Right lobe of liver (tissue), 6 donors: ENCODE results near the gene ITPKB. TPM values are rescaled to one million over a fixed set of nuclear protein-coding genes. Genes with fewer than 3 reads are reported as not detected.

Source experiments
- ATAC-seq, 4 donors: fragments of 200-7000 bp; cut with Tn5 transposase; one replicate each; pipeline ENCODE4 v1.9.1; 2020; ENCODE audit warnings: mild to moderate bottlenecking in 4 of 4, moderate library complexity in 4 of 4
- DNase-seq, 3 donors: peaks; one replicate each; pipeline ENCODE4 v3.0.0-alpha.2; 2020
- H3K27ac ChIP-seq, 3 donors: fragments of 200-600 bp; one replicate each; pipeline ENCODE4 v1.8.0; 2022
- H3K27me3 ChIP-seq, 2 donors: fragments of 200-600 bp; one replicate each; pipeline ENCODE4 v1.8.0; 2022
- H3K36me3 ChIP-seq, 4 donors: fragments of 200-600 bp; sonication (generic) in 1 of 4; one replicate each; pipeline versions ENCODE4 v1.5.1 to v1.8.0; 2017 to 2022; ENCODE audit warnings: control low read depth in 1 of 4
- H3K4me1 ChIP-seq, 4 donors: fragments of 200-600 bp; sonication (generic) in 1 of 4; one replicate each; pipeline versions ENCODE4 v1.5.1 to v1.8.0; 2017 to 2022; ENCODE audit warnings: control low read depth in 1 of 4
- H3K4me3 ChIP-seq, 3 donors: fragments of 200-600 bp; one replicate each; pipeline ENCODE4 v1.8.0; 2022
- H3K9me3 ChIP-seq, 4 donors: fragments of 200-600 bp; sonication (generic) in 1 of 4; one replicate each; pipeline versions ENCODE4 v1.5.1 to v1.8.0; 2017 to 2022; ENCODE audit warnings: control low read depth in 1 of 4
- POLR2A ChIP-seq: fragments of 450-650 bp; IDR thresholded peaks from one replicate; pipeline ENCODE4 v1.6.1; 2017; ENCODE audit warnings: antibody characterized with exemption, mild to moderate bottlenecking
- WGBS: methylation state at CpG from one replicate; pipeline ENCODE4 v1.1.6; 2018; ENCODE audit warnings: low coverage, low lambda C conversion rate; ENCODE audit not compliant: insufficient coverage; ENCODE audit errors: missing lambda C conversion rate; 5-methylcytosine and 5-hydroxymethylcytosine counted together
- intact Hi-C, 2 donors: fragments of 100-400 bp; cut with DNase I; formaldehyde crosslinking; loops; one replicate each; pipeline versions ENCODE4 v1.11.2 to v1.14.1; 2022
- small RNA-seq, 2 experiments: library from RNA; depleted of rRNA; stranded (forward); fragments of <200 nt; gene quantifications; one replicate each; pipeline ENCODE3, GENCODE V24; 2016
- total RNA-seq, 6 experiments: library from RNA; depleted of rRNA in 2 of 6; stranded (reverse); fragments of >200 nt in 2 of 6; fragmentation: NEBNext Ultra II Directional in 3 of 6; extraction: Animal tissue kit (Norgen Biotek cat#: 25700) in 3 of 6; gene quantifications; one replicate each; pipeline versions ENCODE4 v1.1.0 to v1.2.4, GENCODE V29; 2016 to 2023
- TF ChIP-seq, protein P1 (sequence below), 4 donors: fragments of 200-600 bp in 3 of 4; fragments of 450-650 bp in 1 of 4; IDR thresholded peaks; one replicate each; pipeline versions ENCODE4 v1.5.1 to v1.8.0; 2016 to 2022; ENCODE audit warnings: antibody characterized with exemption in 4 of 4, mild to moderate bottlenecking in 2 of 4
- donor health status: DM: no; HTN: yes; CAD: no.
- donor health status: DM: no; HTN: no; CAD: no.
- donor health status: DM: no; HTN: no; CAD: no.
- donor health status: DM: no; HTN: yes; CAD: no.
- donor health status: DM: no; HTN: yes; CAD: no.

The ITPKB gene
- total RNA-seq, 6 experiments from 2014 or later: 2.1 to 4.1 (median 3.4) TPM

DNA sequence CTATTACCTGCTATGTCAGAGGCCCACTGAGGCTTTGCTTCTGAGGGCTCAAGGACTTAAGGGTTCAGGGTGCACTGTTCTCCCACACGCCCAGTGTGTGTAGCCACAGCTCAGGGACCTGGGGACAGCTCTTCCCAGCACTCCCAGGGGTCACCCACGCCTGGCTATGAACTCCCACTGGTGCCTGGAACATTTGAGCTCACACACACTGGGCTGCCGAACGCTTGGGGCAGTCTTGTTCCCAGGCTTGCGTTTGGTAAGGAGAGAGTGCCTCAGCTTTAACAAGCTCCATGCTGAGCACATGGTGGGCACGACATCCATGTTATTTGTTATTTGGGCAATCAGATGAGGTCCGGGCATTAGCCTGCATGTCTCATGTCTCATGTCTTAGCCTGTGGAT lies 153.0 kb downstream of the ITPKB start:
- H3K27me3 ChIP-seq: no peaks in the 10 kb centered on the region
- DNase-seq (no peak), ATAC-seq (no peak)
- H3K4me3 ChIP-seq: no peak overlapping the region
- TF ChIP-seq, protein P1, sequence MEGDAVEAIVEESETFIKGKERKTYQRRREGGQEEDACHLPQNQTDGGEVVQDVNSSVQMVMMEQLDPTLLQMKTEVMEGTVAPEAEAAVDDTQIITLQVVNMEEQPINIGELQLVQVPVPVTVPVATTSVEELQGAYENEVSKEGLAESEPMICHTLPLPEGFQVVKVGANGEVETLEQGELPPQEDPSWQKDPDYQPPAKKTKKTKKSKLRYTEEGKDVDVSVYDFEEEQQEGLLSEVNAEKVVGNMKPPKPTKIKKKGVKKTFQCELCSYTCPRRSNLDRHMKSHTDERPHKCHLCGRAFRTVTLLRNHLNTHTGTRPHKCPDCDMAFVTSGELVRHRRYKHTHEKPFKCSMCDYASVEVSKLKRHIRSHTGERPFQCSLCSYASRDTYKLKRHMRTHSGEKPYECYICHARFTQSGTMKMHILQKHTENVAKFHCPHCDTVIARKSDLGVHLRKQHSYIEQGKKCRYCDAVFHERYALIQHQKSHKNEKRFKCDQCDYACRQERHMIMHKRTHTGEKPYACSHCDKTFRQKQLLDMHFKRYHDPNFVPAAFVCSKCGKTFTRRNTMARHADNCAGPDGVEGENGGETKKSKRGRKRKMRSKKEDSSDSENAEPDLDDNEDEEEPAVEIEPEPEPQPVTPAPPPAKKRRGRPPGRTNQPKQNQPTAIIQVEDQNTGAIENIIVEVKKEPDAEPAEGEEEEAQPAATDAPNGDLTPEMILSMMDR (IDR thresholded peaks at IDR 0.05): no peak
- TF ChIP-seq POLR2A: no peak
- intact Hi-C loops: no loop called here
- no peaks in the 10 kb centered on the region for H3K4me1 ChIP-seq
- WGBS: 92% methylated on average over 2 of the region's 7 CpGs
- H3K27ac ChIP-seq: no peak overlapping the region
- no peaks in the 10 kb centered on the region for H3K9me3 ChIP-seq
- H3K36me3 ChIP-seq: no peaks in the 10 kb centered on the region

DNA sequence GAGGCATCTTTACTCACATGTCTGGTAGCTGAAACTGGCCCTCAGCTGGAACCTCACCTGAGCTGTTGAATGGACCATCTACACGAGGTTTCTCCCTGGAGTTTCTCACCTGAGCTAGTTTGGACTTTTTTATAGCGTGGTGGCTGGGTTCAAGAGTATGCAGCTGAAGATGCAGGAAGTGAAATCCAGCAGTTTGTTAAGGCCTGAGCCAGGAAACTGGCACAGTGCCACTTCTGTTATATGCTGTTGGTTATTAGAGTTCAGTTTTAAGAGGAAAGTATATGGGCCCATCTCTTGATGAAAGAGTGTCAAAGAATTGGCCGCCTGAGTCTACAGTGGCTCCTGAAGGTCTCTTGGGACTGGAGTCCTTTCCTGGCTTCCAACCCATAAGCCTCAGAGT lies 154.9 kb downstream of the ITPKB start:
- ATAC-seq: no peak
- 57% methylated on average over 3 of the region's 3 CpGs for WGBS

DNA sequence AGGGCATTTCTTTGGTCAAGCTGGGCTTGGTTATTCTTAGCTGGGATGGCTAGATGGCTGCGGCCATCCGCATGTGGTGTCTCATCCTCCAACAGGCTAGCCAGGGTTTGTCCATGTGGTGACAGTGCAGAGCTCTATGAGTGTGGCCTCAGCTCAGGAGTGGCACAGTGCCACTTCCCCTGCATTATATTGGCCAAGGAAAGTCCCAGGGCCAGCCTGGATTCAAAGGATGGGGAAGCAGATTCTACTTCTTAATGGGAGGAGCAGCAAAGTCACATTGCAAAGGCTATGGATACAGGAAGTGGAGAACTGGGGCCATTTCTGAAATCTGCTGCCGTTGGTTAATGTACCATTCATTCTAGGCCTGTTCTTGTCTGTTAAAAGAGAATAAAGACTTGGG lies 156.1 kb downstream of the ITPKB start:
- TF ChIP-seq POLR2A: no peak
- TF ChIP-seq, protein P1 (IDR thresholded peaks at IDR 0.05): no peak
- Histone ChIP-seq H3K27ac (no peak overlapping the region), H3K27me3 (no peaks in the 10 kb centered on the region), H3K9me3 (no peaks in the 10 kb centered on the region), H3K36me3 (no peaks in the 10 kb centered on the region), H3K4me3 (no peak overlapping the region), H3K4me1 (no peaks in the 10 kb centered on the region)
- WGBS: 91% methylated on average over 1 of the region's 3 CpGs
- ATAC-seq: no peak
- DNase-seq: peak in 1 of 3 donors; percentile 22
- intact Hi-C loops: no loop called here

More for the DNA sequence above, 154.9 kb downstream of the ITPKB start:
- Histone ChIP-seq H3K9me3 (no peaks in the 10 kb centered on the region), H3K27me3 (no peaks in the 10 kb centered on the region), H3K4me3 (no peak overlapping the region), H3K4me1 (no peaks in the 10 kb centered on the region), H3K27ac (no peak overlapping the region), H3K36me3 (no peaks in the 10 kb centered on the region)
- no peak for TF ChIP-seq POLR2A
- TF ChIP-seq, protein P1 (IDR thresholded peaks at IDR 0.05): no peak
- DNase-seq: no peak
- intact Hi-C loops: no loop called here

Small RNA genes lying within 50 kb of the gene (small RNA-seq; reads per million reads assigned to genes)
- 0 reads per million in 2 experiments for gene RPS27P5

Other genes with a start within 250 kb of the ITPKB start
- gene STUM, start 190.5 kb downstream of the ITPKB start, total RNA-seq: under 1 TPM in 4 of 6 experiments, not detected in 2; 0.06 to 0.68 (median 0.13) TPM
- gene PSEN2, start 131.3 kb upstream of the ITPKB start, total RNA-seq: 10 to 100 TPM; 11.8 to 22.7 (median 15.7) TPM
- 10 to 100 TPM; 51.6 to 78.1 (median 69.6) TPM for gene COQ8A, start 201.0 kb upstream of the ITPKB start, total RNA-seq